Retinal pigment epithelial cell (primary cell): ENCODE measurements around the gene VAV3.

Experiments used
- DNase-seq: peaks from one replicate; pipeline ENCODE4 v3.0.0-alpha.2; 2010; ENCODE audit warnings: low read depth
- H3K4me3 ChIP-seq: 2 replicates; pipeline ENCODE4 v1.5.1; 2011; ENCODE audit warnings: mild to moderate bottlenecking, low read length, control low read depth, moderate library complexity
- TF ChIP-seq, protein P1 (sequence below): conservative IDR thresholded peaks from 2 replicates; pipeline ENCODE4 v1.5.1; 2011; ENCODE audit warnings: low read depth, low read length, control low read depth, inconsistent platforms

Gene VAV3

GRCh38 chr1:107782217-107782845, 182.6 kb downstream of the VAV3 start:
- no peak for DNase-seq
- TF ChIP-seq, protein P1, sequence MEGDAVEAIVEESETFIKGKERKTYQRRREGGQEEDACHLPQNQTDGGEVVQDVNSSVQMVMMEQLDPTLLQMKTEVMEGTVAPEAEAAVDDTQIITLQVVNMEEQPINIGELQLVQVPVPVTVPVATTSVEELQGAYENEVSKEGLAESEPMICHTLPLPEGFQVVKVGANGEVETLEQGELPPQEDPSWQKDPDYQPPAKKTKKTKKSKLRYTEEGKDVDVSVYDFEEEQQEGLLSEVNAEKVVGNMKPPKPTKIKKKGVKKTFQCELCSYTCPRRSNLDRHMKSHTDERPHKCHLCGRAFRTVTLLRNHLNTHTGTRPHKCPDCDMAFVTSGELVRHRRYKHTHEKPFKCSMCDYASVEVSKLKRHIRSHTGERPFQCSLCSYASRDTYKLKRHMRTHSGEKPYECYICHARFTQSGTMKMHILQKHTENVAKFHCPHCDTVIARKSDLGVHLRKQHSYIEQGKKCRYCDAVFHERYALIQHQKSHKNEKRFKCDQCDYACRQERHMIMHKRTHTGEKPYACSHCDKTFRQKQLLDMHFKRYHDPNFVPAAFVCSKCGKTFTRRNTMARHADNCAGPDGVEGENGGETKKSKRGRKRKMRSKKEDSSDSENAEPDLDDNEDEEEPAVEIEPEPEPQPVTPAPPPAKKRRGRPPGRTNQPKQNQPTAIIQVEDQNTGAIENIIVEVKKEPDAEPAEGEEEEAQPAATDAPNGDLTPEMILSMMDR = peak; percentile 56
- H3K4me3 ChIP-seq = no peak overlapping the region

- H3K4me3 ChIP-seq = no peak overlapping the region
- TF ChIP-seq, protein P1 = no peak
- no peak for DNase-seq
These were observed 183.7 kb downstream of the VAV3 start for GRCh38 chr1:107781245-107781644.

DNA sequence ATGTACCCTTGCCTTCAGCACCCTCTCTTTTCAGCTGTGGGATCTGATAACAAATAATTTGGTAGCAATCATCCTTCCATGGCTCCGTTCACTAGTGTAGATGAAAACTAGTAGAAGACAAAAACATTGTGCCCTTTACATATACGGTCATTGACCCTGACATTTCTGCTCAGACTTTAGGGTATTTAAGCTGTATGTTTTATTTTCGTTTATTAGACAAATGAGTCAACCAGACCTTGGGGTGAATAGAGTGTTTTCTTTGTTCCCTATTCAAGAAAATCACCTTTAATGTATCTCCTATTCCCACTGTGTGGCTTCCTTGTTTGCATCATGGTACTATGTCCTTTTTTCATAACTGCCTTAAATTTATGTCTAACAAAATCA, 187.3 kb downstream of the VAV3 start:
- TF ChIP-seq, protein P1 = no peak
- H3K4me3 ChIP-seq = no peak overlapping the region

GRCh38 chr1:107776900-107777663, 187.9 kb downstream of the VAV3 start:
- no peak overlapping the region for H3K4me3 ChIP-seq
- TF ChIP-seq, protein P1 = no peak
- no peak for DNase-seq

More for the DNA sequence above, 187.3 kb downstream of the VAV3 start:
- DNase-seq = no peak

GRCh38 chr1:107771377-107771776, 193.6 kb downstream of the VAV3 start:
- no peak for DNase-seq
- TF ChIP-seq, protein P1 = no peak
- H3K4me3 ChIP-seq = no peak overlapping the region

- no peak for DNase-seq
- TF ChIP-seq, protein P1 = no peak
- H3K4me3 ChIP-seq = no peak overlapping the region
These were observed 197.8 kb downstream of the VAV3 start for GRCh38 chr1:107767156-107767582.

DNA sequence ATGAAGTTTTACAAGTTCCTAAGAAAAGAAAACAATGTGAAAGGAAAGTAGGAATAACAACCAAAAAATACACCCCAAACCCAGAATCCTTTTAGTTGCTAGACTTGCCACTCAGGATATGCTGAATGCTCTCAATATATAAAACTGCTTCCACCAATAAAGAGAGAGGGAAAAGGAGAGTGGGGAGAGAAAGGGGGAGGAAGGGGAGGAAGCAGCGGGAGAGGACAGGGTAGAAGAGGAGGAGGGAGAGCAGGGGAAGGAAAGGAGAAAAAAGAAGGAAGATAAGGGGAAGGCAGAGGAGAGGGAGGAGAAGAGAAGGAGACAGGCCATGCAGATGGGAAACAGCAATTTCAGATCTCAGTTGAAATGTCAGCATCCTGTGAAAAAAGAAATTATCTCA, 198.4 kb downstream of the VAV3 start:
- TF ChIP-seq, protein P1 = no peak
- H3K4me3 ChIP-seq = no peak overlapping the region
- no peak for DNase-seq
